Stimulated activated CD4-positive, alpha-beta T cell treated with anti-CD3 and anti-CD28 coated beads, Interleukin-2, amount 100 ng/mL, for 24 hours (primary cell): Measurements from ENCODE around the gene HGS.
A peak's percentile ranks its signal among the peaks of the same experiment; 100 is the strongest.

ENCODE experiments used
- DNase-seq, 2 donors: peaks; one replicate each; pipeline ENCODE4 v3.0.0-alpha.2; 2020

The HGS gene, protein sequence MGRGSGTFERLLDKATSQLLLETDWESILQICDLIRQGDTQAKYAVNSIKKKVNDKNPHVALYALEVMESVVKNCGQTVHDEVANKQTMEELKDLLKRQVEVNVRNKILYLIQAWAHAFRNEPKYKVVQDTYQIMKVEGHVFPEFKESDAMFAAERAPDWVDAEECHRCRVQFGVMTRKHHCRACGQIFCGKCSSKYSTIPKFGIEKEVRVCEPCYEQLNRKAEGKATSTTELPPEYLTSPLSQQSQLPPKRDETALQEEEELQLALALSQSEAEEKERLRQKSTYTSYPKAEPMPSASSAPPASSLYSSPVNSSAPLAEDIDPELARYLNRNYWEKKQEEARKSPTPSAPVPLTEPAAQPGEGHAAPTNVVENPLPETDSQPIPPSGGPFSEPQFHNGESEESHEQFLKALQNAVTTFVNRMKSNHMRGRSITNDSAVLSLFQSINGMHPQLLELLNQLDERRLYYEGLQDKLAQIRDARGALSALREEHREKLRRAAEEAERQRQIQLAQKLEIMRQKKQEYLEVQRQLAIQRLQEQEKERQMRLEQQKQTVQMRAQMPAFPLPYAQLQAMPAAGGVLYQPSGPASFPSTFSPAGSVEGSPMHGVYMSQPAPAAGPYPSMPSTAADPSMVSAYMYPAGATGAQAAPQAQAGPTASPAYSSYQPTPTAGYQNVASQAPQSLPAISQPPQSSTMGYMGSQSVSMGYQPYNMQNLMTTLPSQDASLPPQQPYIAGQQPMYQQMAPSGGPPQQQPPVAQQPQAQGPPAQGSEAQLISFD

GRCh38 chr17:81683584-81684441, at the start of gene HGS, which contains the start of gene ARL16:
Gene HGS (plus strand): TSS chr17:81684011. CDS start chr17:81684067, 56 bp downstream.
Gene ARL16 (minus strand): TSS chr17:81683797. CDS start chr17:81683753, 44 bp downstream.
- peak; percentile 97 to 98 for DNase-seq

DNA sequence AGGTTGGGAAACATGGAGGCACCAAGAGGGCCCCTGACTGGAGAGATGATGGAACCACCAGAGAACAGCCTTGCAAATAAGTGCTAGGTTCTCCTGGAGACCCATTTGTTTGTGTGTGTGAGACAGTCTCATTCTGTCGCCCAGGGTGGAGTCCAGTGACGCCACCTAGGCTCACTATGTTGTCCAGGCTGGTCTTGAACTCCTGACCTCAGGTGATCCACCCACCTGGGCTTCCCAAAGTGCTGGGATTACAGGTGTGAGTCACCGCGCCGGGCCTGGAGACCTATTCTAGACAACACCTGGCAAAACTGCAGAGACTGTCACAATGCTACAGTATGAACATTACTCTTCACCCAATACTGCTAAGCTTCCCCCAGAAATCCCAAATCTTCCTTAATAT, 48.4 kb upstream of the HGS start:
- DNase-seq: no peak

- no peak for DNase-seq
Observed at GRCh38 chr17:81635973-81636504, 47.8 kb upstream of the HGS start.

- DNase-seq: peak; percentile 87 to 89
Observed at GRCh38 chr17:81636505-81637288, 47.1 kb upstream of the HGS start, which contains the start of the genes NPLOC4 and TSPAN10. Gene NPLOC4 (minus strand): TSS chr17:81637112. CDS start chr17:81636930, 182 bp downstream. Gene TSPAN10 (plus strand): TSS chr17:81637196. CDS start chr17:81642413, 5,217 bp downstream.

DNA sequence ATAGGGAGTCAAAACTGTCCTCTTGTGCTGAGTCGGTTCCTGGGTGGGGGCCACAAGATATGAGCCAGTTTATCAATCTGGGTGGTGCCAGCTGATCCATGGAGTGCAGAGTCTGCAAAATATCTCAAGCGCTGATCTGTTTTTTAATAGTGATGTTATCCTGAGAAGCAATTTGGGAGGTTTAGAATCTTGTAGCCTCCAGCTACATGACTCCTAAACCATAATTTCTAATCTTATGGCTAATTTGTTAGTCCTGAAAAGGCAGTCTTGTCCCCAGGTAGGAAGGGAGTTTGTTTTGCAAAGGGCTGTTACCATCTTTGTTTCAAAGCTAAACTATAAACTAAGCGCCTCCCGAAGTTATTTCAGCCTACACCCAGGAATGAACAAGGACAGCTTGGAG, 45.1 kb upstream of the HGS start:
- no peak for DNase-seq

GRCh38 chr17:81640011-81640410, 43.8 kb upstream of the HGS start:
- DNase-seq: no peak

DNA sequence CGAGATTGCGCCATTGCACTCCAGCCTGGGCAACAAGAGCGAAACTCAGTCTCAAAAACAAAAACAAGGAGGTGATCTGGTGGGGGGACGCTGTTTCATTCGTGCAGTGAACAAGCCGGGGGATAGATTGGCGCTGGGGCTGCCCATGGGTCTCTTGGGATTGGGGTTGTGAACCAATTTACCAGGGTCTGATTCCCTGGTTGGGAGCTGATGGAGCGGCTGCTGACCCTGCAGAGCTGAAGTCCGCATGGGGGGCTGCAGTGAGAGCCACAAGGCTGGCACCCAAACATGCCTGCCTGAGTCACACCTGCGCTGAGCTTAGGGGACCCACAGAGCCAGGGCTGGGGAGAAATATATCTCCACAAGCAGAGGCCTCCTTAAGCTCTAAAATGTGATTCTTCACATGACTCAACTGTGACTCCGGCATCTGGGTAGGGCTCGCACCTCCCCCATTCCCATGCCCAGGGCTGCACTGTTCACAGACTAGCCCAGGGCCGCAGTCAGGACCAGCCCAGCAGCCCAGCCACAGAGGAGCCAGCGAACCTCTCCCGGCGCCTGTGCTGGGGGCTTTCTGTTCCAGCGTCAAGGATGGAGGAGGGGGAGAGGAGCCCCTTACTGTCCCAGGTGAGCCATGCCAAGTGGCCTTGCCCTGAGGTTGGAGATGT, 41.9 kb upstream of the HGS start:
- no peak for DNase-seq

DNA sequence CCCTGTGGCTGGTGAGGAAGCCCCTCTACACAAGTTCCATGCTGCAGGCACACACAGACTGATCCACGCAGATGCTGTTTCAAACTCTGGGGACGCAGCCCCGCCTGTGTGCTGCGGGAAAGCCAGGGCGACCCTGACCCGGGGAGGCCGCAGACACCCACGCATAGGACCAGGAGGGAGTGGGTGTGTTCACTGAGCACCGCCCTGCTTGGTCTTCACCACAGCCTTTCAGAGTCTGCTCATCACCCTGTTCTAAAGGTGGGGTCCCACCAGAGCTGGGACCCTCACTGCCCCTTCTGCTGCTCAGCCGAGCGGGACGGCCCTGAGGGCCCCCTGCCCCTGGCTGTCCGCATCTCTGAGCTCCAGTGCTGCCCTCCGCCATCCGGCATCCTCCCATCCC, 39.3 kb upstream of the HGS start:
- DNase-seq: no peak

GRCh38 chr17:81644976-81645952, 38.5 kb upstream of the HGS start:
- no peak for DNase-seq

- DNase-seq: no peak
Observed at GRCh38 chr17:81646869-81647600, 36.8 kb upstream of the HGS start.

- DNase-seq: no peak
Observed at GRCh38 chr17:81647640-81648012, 36.2 kb upstream of the HGS start.

- no peak for DNase-seq
Observed at GRCh38 chr17:81648013-81648706, 35.7 kb upstream of the HGS start.

DNA sequence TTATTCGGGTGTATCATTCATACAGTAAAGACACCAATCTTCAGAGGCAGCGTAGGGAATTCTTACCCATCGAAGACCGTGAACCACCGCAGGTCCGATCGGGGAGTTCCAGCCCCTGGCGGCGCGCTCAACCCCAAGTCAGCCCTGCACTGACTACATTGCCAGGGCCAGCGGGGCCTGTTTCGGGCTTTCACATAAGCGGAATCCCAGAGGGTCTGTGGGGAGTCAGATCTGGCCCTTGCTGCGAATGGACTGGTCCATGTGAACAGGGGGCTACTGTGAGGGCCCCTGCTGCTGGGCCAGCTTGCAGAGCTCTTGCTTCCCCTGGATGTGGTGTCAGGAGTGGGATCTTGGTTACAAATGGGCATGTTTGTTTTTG, 35.1 kb upstream of the HGS start:
- DNase-seq: no peak

- no peak for DNase-seq
Observed at GRCh38 chr17:81650951-81651350, 32.9 kb upstream of the HGS start.

DNA sequence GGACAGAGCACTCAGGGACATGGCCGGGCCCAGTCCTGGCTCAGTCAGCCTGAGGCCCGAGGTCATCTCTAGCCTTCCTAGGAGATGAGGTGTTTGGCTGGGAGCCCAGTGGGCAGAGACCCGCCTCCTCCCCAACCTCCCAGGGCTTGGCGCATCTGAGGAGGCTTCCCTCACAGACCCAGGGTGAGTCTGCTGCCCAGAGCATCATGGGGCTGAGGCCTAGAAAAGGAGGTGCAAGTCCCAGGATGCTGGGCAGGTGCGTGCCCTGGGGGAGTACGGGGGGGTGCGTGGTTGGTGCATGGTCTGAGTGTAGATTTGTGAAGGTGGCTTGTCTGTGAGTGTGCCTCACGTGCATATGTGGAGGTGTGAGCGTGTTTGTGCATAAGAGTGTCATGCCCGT, 32.1 kb upstream of the HGS start:
- DNase-seq: no peak

DNA sequence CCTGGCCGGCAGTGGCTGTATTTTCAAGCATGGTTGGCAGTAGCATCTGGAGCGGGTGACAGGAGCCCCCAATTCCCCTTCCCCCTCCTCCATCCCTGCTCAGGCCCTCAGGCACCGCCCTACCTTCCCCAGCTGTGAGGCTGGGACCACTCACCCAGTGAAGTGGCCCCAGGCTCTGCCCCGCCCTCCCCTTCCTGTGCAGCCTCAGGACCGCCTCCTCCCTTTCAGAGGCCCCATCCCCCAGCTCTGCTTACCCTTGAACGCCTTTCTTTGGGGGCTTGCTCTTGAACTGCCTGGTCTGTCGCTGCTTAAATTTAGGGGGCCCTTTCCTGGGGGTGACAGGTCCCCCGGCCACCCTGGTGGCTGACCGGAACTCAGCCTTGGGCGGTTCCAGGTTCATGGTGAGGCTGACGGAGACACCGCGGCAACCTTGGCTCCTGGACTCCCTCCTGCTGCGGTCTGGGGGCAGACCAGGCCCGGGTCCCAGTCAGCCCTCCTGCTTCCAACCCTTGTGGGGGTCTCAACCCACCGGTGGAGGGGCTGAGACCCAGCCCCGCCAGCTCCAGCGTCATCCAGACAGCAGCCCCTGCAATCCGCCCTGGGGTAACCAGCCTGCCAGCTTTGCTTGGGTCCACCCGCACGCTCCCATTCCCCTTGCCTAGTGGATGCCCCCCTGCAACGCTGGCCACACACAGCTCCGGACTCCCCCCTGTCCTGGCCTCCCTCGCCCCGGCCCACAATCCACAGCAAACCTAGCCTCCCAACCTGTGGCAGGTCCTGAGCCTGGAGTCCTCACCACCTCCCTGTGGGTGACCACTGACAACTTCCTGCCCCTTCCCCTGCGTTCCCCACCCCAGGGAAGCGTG, 30.7 kb upstream of the HGS start:
- DNase-seq: no peak

DNA sequence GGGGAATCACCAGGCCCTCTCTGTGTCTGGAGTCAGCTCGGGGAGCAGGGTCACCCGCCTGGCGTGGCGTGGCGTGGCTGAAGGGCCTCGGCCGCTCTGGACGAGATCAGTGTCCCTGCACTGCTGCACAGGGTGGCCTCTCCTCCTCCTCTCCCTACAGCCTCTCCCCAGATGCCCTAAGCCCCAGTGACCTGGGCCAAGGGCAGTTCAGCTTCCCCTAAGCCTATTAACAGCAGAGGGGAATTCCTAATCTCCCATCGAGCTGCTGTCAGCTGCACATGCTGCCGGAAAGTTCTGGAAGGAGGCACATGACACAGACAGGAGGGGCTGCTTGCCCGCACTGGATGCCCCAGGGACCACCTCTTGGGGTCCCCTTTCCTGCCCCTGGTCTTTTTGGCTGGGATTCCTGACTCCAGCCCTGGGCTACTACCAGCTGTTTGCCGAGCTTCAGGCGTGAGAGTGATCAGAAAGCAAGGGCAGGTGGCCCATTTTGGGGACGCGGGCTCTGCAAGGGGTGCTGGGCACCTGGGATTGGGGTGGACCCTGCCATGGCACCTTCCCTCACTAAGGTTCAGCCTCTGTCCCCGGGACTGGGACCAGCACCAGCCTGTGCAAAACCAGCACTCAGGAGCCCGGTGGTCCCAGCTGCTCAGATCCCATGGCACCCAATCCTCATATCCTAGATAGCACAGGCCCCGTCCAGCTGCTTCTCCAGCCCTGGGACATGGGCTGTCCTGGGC, 28.3 kb upstream of the HGS start:
- no peak for DNase-seq
